ENCODE measurements around the gene PNPO. TPM values are rescaled to one million over a fixed set of nuclear protein-coding genes. Genes with fewer than 3 reads are reported as not detected.

The PNPO gene
- total RNA-seq, 4 donors from 2014 or later: 14.6 to 33.6 (median 24.7) TPM

DNA sequence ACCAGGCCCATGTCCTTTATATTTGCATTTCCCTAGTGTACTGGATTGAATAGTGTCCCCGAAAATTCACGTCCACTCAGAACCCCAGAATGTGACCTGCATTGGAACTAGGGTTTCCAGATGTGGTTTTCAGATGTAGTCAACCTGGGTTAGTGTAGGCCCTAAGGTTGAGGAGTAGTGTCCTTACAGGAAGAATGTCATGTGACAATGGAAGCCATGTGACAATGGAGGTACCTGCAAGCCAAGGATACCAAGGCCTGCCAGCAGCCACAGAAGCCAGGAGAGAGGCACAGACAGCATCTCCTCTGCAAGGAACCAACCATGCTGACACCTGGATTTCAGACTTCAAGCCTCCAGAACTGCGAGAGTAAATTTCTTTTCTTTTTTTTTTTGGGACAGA is 21.5 kb downstream of the PNPO start:
- no peaks in the 10 kb centered on the region for H3K27me3 ChIP-seq
- TF ChIP-seq POLR2A (IDR thresholded peaks at IDR 0.05) (no peak), POLR2AphosphoS5 (IDR thresholded peaks at IDR 0.05) (no peak), EP300 (IDR thresholded peaks at IDR 0.05) (no peak)
- TF ChIP-seq, protein P1, sequence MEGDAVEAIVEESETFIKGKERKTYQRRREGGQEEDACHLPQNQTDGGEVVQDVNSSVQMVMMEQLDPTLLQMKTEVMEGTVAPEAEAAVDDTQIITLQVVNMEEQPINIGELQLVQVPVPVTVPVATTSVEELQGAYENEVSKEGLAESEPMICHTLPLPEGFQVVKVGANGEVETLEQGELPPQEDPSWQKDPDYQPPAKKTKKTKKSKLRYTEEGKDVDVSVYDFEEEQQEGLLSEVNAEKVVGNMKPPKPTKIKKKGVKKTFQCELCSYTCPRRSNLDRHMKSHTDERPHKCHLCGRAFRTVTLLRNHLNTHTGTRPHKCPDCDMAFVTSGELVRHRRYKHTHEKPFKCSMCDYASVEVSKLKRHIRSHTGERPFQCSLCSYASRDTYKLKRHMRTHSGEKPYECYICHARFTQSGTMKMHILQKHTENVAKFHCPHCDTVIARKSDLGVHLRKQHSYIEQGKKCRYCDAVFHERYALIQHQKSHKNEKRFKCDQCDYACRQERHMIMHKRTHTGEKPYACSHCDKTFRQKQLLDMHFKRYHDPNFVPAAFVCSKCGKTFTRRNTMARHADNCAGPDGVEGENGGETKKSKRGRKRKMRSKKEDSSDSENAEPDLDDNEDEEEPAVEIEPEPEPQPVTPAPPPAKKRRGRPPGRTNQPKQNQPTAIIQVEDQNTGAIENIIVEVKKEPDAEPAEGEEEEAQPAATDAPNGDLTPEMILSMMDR (IDR thresholded peaks at IDR 0.05): no peak
- peaks cover 38% of the 10 kb centered on the region for H3K4me1 ChIP-seq
- H3K36me3 ChIP-seq: no peaks in the 10 kb centered on the region
- 90% methylated on average over 3 of the region's 3 CpGs for WGBS
- H3K27ac ChIP-seq: no peak overlapping the region
- H3K4me3 ChIP-seq: no peak overlapping the region
- no peaks in the 10 kb centered on the region for H3K9me3 ChIP-seq
- no peak for DNase-seq (ENCODE audit: low spot score in 2 of 2)

DNA sequence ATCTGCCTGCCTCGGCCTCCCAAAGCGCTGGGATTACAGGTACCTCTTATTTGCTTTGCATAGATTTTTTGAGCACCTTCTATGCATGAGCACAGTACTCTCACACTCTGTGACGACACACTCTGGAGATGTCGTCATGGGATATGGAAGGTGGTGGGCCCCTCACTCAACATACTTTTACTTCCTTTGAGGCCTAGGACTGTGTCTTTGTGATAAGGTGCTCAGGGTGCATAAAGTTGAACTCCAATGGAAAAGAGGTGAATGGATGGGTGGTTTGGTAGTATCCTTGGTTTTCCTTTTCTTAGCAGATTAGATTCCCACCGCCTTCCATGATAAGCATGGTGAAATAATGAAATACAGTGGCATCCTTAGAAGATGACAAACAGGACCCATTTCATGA is 23.5 kb downstream of the PNPO start:
- Histone ChIP-seq H3K27me3 (no peaks in the 10 kb centered on the region), H3K4me3 (no peak overlapping the region), H3K36me3 (no peaks in the 10 kb centered on the region), H3K27ac (no peak overlapping the region), H3K9me3 (no peaks in the 10 kb centered on the region), H3K4me1 (peaks cover 31% of the 10 kb centered on the region)
- no peak for DNase-seq (ENCODE audit: low spot score in 2 of 2)
- TF ChIP-seq POLR2AphosphoS5 (IDR thresholded peaks at IDR 0.05) (no peak), EP300 (IDR thresholded peaks at IDR 0.05) (no peak), POLR2A (IDR thresholded peaks at IDR 0.05) (no peak)
- TF ChIP-seq, protein P1 (IDR thresholded peaks at IDR 0.05): no peak
- WGBS: over 99% methylated on average over 5 of the region's 5 CpGs

GRCh38 chr17:47966079-47966519 is 24.7 kb downstream of the PNPO start:
- 19% methylated on average over 1 of the region's 1 CpG for WGBS
- no peak overlapping the region for H3K4me3 ChIP-seq
- H3K4me1 ChIP-seq: peaks cover 30% of the 10 kb centered on the region
- no peaks in the 10 kb centered on the region for H3K36me3 ChIP-seq
- TF ChIP-seq, protein P1 (IDR thresholded peaks at IDR 0.05): no peak
- TF ChIP-seq POLR2AphosphoS5 (IDR thresholded peaks at IDR 0.05): no peak
- no peak for TF ChIP-seq POLR2A (IDR thresholded peaks at IDR 0.05)
- TF ChIP-seq EP300 (IDR thresholded peaks at IDR 0.05): no peak
- peak overlapping the region; percentile 24 for H3K27ac ChIP-seq
- H3K27me3 ChIP-seq: no peaks in the 10 kb centered on the region
- no peaks in the 10 kb centered on the region for H3K9me3 ChIP-seq
- no peak for DNase-seq (ENCODE audit: low spot score in 2 of 2)

GRCh38 chr17:47967607-47968252 is 26.4 kb downstream of the PNPO start:
- 44% methylated on average over 3 of the region's 5 CpGs for WGBS
- DNase-seq (ENCODE audit: low spot score in 2 of 2): no peak
- H3K4me1 ChIP-seq: peaks cover 46% of the 10 kb centered on the region
- H3K27ac ChIP-seq: peak overlapping the region; percentile 2
- H3K27me3 ChIP-seq: no peaks in the 10 kb centered on the region
- no peaks in the 10 kb centered on the region for H3K9me3 ChIP-seq
- H3K4me3 ChIP-seq: no peak overlapping the region
- TF ChIP-seq EP300 (IDR thresholded peaks at IDR 0.05) (no peak), POLR2A (IDR thresholded peaks at IDR 0.05) (no peak), POLR2AphosphoS5 (IDR thresholded peaks at IDR 0.05) (no peak)
- TF ChIP-seq, protein P1 (IDR thresholded peaks at IDR 0.05): no peak
- H3K36me3 ChIP-seq: no peaks in the 10 kb centered on the region

DNA sequence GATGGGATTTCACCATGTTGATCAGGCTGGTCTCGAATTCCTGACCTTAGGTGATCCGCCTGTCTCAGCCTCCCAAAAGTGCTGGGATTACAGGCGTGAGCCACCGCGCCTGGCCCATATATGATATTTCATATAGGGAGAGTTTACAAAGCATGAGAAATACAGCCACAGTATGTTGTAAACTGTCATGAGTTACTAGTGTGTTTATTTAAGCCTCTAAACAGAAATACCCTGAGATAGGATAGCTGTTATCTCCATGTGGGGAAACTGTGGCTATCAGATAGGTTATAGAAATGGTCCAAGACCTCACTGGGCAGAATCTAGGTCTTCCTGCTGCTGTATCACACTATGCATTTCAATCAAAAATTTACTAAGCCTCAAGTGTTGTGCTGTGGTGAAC is 27.5 kb downstream of the PNPO start:
- 97% methylated on average over 5 of the region's 5 CpGs for WGBS
- Histone ChIP-seq H3K4me1 (peaks cover 47% of the 10 kb centered on the region), H3K4me3 (no peak overlapping the region), H3K27me3 (no peaks in the 10 kb centered on the region), H3K36me3 (peaks cover 7% of the 10 kb centered on the region), H3K27ac (no peak overlapping the region), H3K9me3 (no peaks in the 10 kb centered on the region)
- TF ChIP-seq, protein P1 (IDR thresholded peaks at IDR 0.05): no peak
- TF ChIP-seq EP300 (IDR thresholded peaks at IDR 0.05) (no peak), POLR2A (IDR thresholded peaks at IDR 0.05) (no peak), POLR2AphosphoS5 (IDR thresholded peaks at IDR 0.05) (no peak)
- no peak for DNase-seq (ENCODE audit: low spot score in 2 of 2)
